Smooth muscle cell (in vitro differentiated cells): ENCODE measurements around the gene ZNF667. TPM values are rescaled to one million over a fixed set of nuclear protein-coding genes. Genes with fewer than 3 reads are reported as not detected.

Experiments used
- DNase-seq: peaks from one replicate; lab custom pipeline; 2025; ENCODE audit not compliant: unreplicated experiment; lab: John Stamatoyannopoulos, UW
- H2AFZ ChIP-seq: fragments of 200-600 bp; sonication (generic); 2 replicates; pipeline ENCODE4 v1.6.0; 2016; ENCODE audit warnings: antibody characterized with exemption, low read depth, mild to moderate bottlenecking
- H3F3A ChIP-seq: fragments of 200-600 bp; sonication (generic); 2 replicates; pipeline ENCODE4 v1.6.0; 2017; ENCODE audit warnings: antibody characterized with exemption, low read depth
- H3K27ac ChIP-seq: fragments of 200-600 bp; sonication (generic); 2 replicates; pipeline ENCODE4 v1.5.1; 2016; ENCODE audit warnings: low read depth, mild to moderate bottlenecking
- H3K27me3 ChIP-seq: fragments of 200-600 bp; sonication (generic); 2 replicates; pipeline ENCODE4 v1.6.1; 2016; ENCODE audit warnings: low read depth, mild to moderate bottlenecking
- H3K36me3 ChIP-seq: fragments of 200-600 bp; sonication (generic); 2 replicates; pipeline ENCODE4 v1.5.1; 2016; ENCODE audit warnings: low read depth
- H3K4me1 ChIP-seq: fragments of 200-600 bp; sonication (generic); 2 replicates; pipeline ENCODE4 v1.5.1; 2016; ENCODE audit warnings: low read depth
- H3K4me2 ChIP-seq: fragments of 200-600 bp; sonication (generic); 2 replicates; pipeline ENCODE4 v1.6.0; 2016; ENCODE audit warnings: mild to moderate bottlenecking
- H3K4me3 ChIP-seq: fragments of 200-600 bp; sonication (generic); 2 replicates; pipeline ENCODE4 v1.5.1; 2016; ENCODE audit warnings: mild to moderate bottlenecking
- H3K79me2 ChIP-seq: fragments of 200-600 bp; sonication (generic); 2 replicates; pipeline ENCODE4 v1.6.0; 2016; ENCODE audit warnings: low read depth, mild to moderate bottlenecking
- H3K9ac ChIP-seq: fragments of 200-600 bp; sonication (generic); 2 replicates; pipeline ENCODE4 v1.6.0; 2016; ENCODE audit warnings: low read depth
- H3K9me3 ChIP-seq: fragments of 200-600 bp; sonication (generic); replicated peaks from 2 replicates; pipeline ENCODE4 v1.5.1; 2016; ENCODE audit warnings: low read depth
- H4K20me1 ChIP-seq: fragments of 200-600 bp; sonication (generic); 2 replicates; pipeline ENCODE4 v1.6.0; 2016; ENCODE audit warnings: low read depth
- CTCF ChIP-seq: fragments of 200-600 bp; sonication (generic); IDR thresholded peaks from 2 replicates; pipeline ENCODE4 v1.5.1; 2017; ENCODE audit warnings: borderline replicate concordance, mild to moderate bottlenecking, antibody characterized with exemption; ENCODE audit not compliant: insufficient read depth, poor library complexity, severe bottlenecking
- WGBS: methylation state at CpG from one replicate; pipeline ENCODE4 v1.1.7; 2016; ENCODE audit warnings: low lambda C conversion rate; 5-methylcytosine and 5-hydroxymethylcytosine counted together
- polyA plus RNA-seq: library from polyadenylated mRNA; unstranded; fragments of >200 nt; fragmentation: Nextera tagmentation; extraction: Ambion mirVana; gene quantifications from 2 replicates; pipeline ENCODE4 v1.2.1, GENCODE V29; 2016
- total RNA-seq: library from RNA; depleted of rRNA; stranded (reverse); fragments of >200 nt; gene quantifications from 2 replicates; pipeline ENCODE4 v1.2.3, GENCODE V29; 2014

ZNF667 gene
- total and polyA plus RNA-seq, 2 experiments from 2014 or later: 2.7 to 4.6 TPM

GRCh38 chr19:56404705-56405056, 72.5 kb downstream of the ZNF667 start:
- H3K4me1 ChIP-seq: peaks cover 3% of the 10 kb centered on the region
- H3K4me2 ChIP-seq: peak overlapping the region; percentile 84
- DNase-seq: no peak
- H4K20me1 ChIP-seq: no peaks in the 10 kb centered on the region
- peaks cover 27% of the 10 kb centered on the region for H3K9me3 ChIP-seq
- no peak for TF ChIP-seq CTCF
- 81% methylated on average over 9 of the region's 9 CpGs for WGBS
- no peak overlapping the region for H3K27ac ChIP-seq
- no peaks in the 10 kb centered on the region for H3K27me3 ChIP-seq
- H3K9ac ChIP-seq: peak overlapping the region; percentile 89
- H2AFZ ChIP-seq: peak overlapping the region; percentile 96
- peak overlapping the region; percentile 78 for H3K4me3 ChIP-seq
- H3K36me3 ChIP-seq: peaks cover 31% of the 10 kb centered on the region
- H3F3A ChIP-seq: no peaks in the 10 kb centered on the region
- peaks cover 13% of the 10 kb centered on the region for H3K79me2 ChIP-seq

GRCh38 chr19:56403764-56404704, 73.1 kb downstream of the ZNF667 start, which contains the start of gene ZNF583:
ZNF583 (plus strand) TSS chr19:56404332; CDS start chr19:56407115, 2,783 bp downstream.
- no peaks in the 10 kb centered on the region for H3F3A ChIP-seq
- peak within 1 kb of the TSS; percentile 75 for H3K27ac ChIP-seq
- H3K36me3 ChIP-seq: peaks cover 25% of the 10 kb centered on the region
- WGBS: 3% methylated on average over 70 of the region's 70 CpGs
- no peaks in the 10 kb centered on the region for H3K27me3 ChIP-seq
- TF ChIP-seq CTCF: no peak
- peak within 1 kb of the TSS; percentile 89 for H3K9ac ChIP-seq
- H3K9me3 ChIP-seq: peaks cover 21% of the 10 kb centered on the region
- H3K4me3 ChIP-seq: peak within 1 kb of the TSS; percentile 78
- H3K4me2 ChIP-seq: peak within 1 kb of the TSS; percentile 84
- H2AFZ ChIP-seq: peak within 1 kb of the TSS; percentile 96
- peak; percentile 88 for DNase-seq
- H3K79me2 ChIP-seq: peaks cover 13% of the 10 kb centered on the region
- peaks cover 3% of the 10 kb centered on the region for H3K4me1 ChIP-seq
- H4K20me1 ChIP-seq: no peaks in the 10 kb centered on the region

GRCh38 chr19:56403261-56403660, 73.9 kb downstream of the ZNF667 start:
- no peak for DNase-seq
- TF ChIP-seq CTCF: no peak
- peak overlapping the region; percentile 89 for H3K9ac ChIP-seq

More at GRCh38 chr19:56403261-56403660, 73.9 kb downstream of the ZNF667 start:
- Histone ChIP-seq H3K4me2 (peak overlapping the region; percentile 84), H3K9me3 (peaks cover 13% of the 10 kb centered on the region), H4K20me1 (no peaks in the 10 kb centered on the region), H2AFZ (peak overlapping the region; percentile 96), H3K4me1 (peaks cover 3% of the 10 kb centered on the region), H3K27me3 (no peaks in the 10 kb centered on the region), H3K27ac (peak overlapping the region; percentile 75), H3F3A (no peaks in the 10 kb centered on the region), H3K4me3 (peak overlapping the region; percentile 78), H3K36me3 (peaks cover 17% of the 10 kb centered on the region), H3K79me2 (peaks cover 13% of the 10 kb centered on the region)
- WGBS: 27% methylated on average over 9 of the region's 9 CpGs
